Measurements from ENCODE around the gene ZNF283. TPM values are rescaled to one million over a fixed set of nuclear protein-coding genes. Genes with fewer than 3 reads are reported as not detected.
A peak's percentile ranks its signal among the peaks of the same experiment; 100 is the strongest.

ZNF283 gene
- 1 to 10 TPM; 4.9 to 6.4 TPM for total RNA-seq
- under 1 TPM; 0.65 to 0.99 TPM for polyA plus RNA-seq

- Histone ChIP-seq H3K27ac (ENCODE audit: low read depth in 1 of 2, low read length in 2 of 2) (peak within 1 kb of the TSS in 1 of 2 donors; percentile 29), H3K27me3 (ENCODE audit: control insufficient read depth in 4 of 4, insufficient read depth in 4 of 4, low read length in 3 of 4) (peaks cover 0 to 3% (median 2%) of the 10 kb centered on the region in 4 donors), H3K4me1 (ENCODE audit: control insufficient read depth in 4 of 4, insufficient read depth in 4 of 4, low read length in 3 of 4) (peaks cover 3 to 9% (median 9%) of the 10 kb centered on the region in 4 donors), H3K9me3 (ENCODE audit: control insufficient read depth in 4 of 4, low read length in 3 of 4) (peaks cover 2 to 24% (median 8%) of the 10 kb centered on the region in 4 donors), H3K9ac (ENCODE audit: low read depth in 1 of 2, low read length in 2 of 2) (no peak within 1 kb of the TSS), H3K36me3 (ENCODE audit: control insufficient read depth in 4 of 4, insufficient read depth in 3 of 4, low read depth in 1 of 4, low read length in 3 of 4) (peaks cover 4 to 29% (median 22%) of the 10 kb centered on the region in 4 donors), H3K4me3 (ENCODE audit: low read depth in 1 of 3, low read length in 3 of 3) (peak within 1 kb of the TSS; percentile 67 to 92 (median 73))
- peak; percentile 92 for DNase-seq (ENCODE audit: low spot score)
- WGBS = 8% methylated on average over 46 of the region's 46 CpGs
- no peak for TF ChIP-seq JUND (IDR thresholded peaks at IDR 0.05)
- peak in 1 of 2 donors; percentile 18 for TF ChIP-seq RAD21 (IDR thresholded peaks at IDR 0.05)
- peak; percentile 64 for TF ChIP-seq MAX (IDR thresholded peaks at IDR 0.05)
- TF ChIP-seq GABPA (IDR thresholded peaks at IDR 0.05 in 1 of 2, conservative IDR thresholded peaks at IDR 0.05 in 1 of 2) = peak; percentile 64 to 95
- TF ChIP-seq REST (IDR thresholded peaks at IDR 0.05) = peak; percentile 16
- TF ChIP-seq TAF1 (conservative IDR thresholded peaks at IDR 0.05) = peak; percentile 78
- TF ChIP-seq RXRA (IDR thresholded peaks at IDR 0.05) = peak in 1 of 2 donors; percentile 48
- peak in 1 of 2 donors; percentile 37 for TF ChIP-seq EGR1 (IDR thresholded peaks at IDR 0.05; ENCODE audit: low read depth in 2 of 2)
- TF ChIP-seq SP1 (IDR thresholded peaks at IDR 0.05) = peak; percentile 40
- peak; percentile 43 to 45 for TF ChIP-seq HNF4A (conservative IDR thresholded peaks at IDR 0.05)
- TF ChIP-seq YY1 (IDR thresholded peaks at IDR 0.05) = peak; percentile 80
- TF ChIP-seq NR2F2 (IDR thresholded peaks at IDR 0.05) = no peak
- no peak for TF ChIP-seq FOXA1 (IDR thresholded peaks at IDR 0.05)
- TF ChIP-seq CTCF (IDR thresholded peaks at IDR 0.05; ENCODE audit: low read depth, low read length, missing input control) = no peak
- TF ChIP-seq ZBTB33 (IDR thresholded peaks at IDR 0.05) = peak; percentile 62
- TF ChIP-seq FOXA2 (IDR thresholded peaks at IDR 0.05) = no peak
- no peak for TF ChIP-seq ATF3 (IDR thresholded peaks at IDR 0.05)
- TF ChIP-seq HNF4G (IDR thresholded peaks at IDR 0.05) = no peak
Measured at GRCh38 chr19:43826787-43827754, at the start of gene ZNF283. Gene ZNF283 (plus strand): TSS chr19:43827321. CDS start chr19:43833505, 6,184 bp downstream.
